Lower lobe of right lung (tissue), 2 donors: ENCODE data around the gene ROBO1. TPM values are rescaled to one million over a fixed set of nuclear protein-coding genes. Genes with fewer than 3 reads are reported as not detected.

Source experiments
- ATAC-seq, 2 donors: fragments of 200-7000 bp; cut with Tn5 transposase; one replicate each; pipeline ENCODE4 v1.9.1; 2020 to 2022; ENCODE audit warnings: mild to moderate bottlenecking in 2 of 2, moderate library complexity in 2 of 2
- DNase-seq: peaks from one replicate; pipeline ENCODE4 v3.0.0-alpha.2; 2020
- H3K27ac ChIP-seq: fragments of 200-600 bp; one replicate; pipeline ENCODE4 v1.8.0; 2022
- H3K27me3 ChIP-seq: fragments of 200-600 bp; one replicate; pipeline ENCODE4 v1.8.0; 2022; ENCODE audit warnings: low read depth
- H3K36me3 ChIP-seq: fragments of 200-600 bp; one replicate; pipeline ENCODE4 v1.8.0; 2022; ENCODE audit warnings: mild to moderate bottlenecking
- H3K4me1 ChIP-seq: fragments of 200-600 bp; one replicate; pipeline ENCODE4 v1.8.0; 2022
- H3K4me3 ChIP-seq: fragments of 200-600 bp; one replicate; pipeline ENCODE4 v1.8.0; 2022; ENCODE audit warnings: mild to moderate bottlenecking
- H3K9me3 ChIP-seq: fragments of 200-600 bp; one replicate; pipeline ENCODE4 v1.8.0; 2022
- intact Hi-C: fragments of 100-400 bp; cut with DNase I; formaldehyde crosslinking; loops from one replicate; pipeline ENCODE4 v1.11.0; 2022
- total RNA-seq: library from RNA; stranded (reverse); fragmentation: NEBNext Ultra II Directional; extraction: Animal tissue kit (Norgen Biotek cat#: 25700); gene quantifications from one replicate; pipeline ENCODE4 v1.2.1, GENCODE V29; 2021
- TF ChIP-seq, protein P1 (sequence below): fragments of 200-600 bp; IDR thresholded peaks from one replicate; pipeline ENCODE4 v1.8.0; 2022; ENCODE audit warnings: antibody characterized with exemption, mild to moderate bottlenecking
- donor health status: DM: no; HTN: yes; CAD: no; lungs with severe emphysema.

ROBO1 gene
- total RNA-seq, 1 donor from 2014 or later = 14.8 TPM

GRCh38 chr3:79032686-79033318 is 735.0 kb downstream of the ROBO1 start:
- intact Hi-C loops = loop anchor here (5.0 kb wide), 1 partner anchor 371 kb away; no protein-coding TSS in a partner anchor
- Histone ChIP-seq H3K27me3 (no peaks in the 10 kb centered on the region), H3K36me3 (no peaks in the 10 kb centered on the region), H3K4me1 (no peaks in the 10 kb centered on the region), H3K4me3 (no peak overlapping the region), H3K27ac (no peak overlapping the region), H3K9me3 (no peaks in the 10 kb centered on the region)
- peak in 1 of 2 donors; percentile 58 for ATAC-seq
- TF ChIP-seq, protein P1, sequence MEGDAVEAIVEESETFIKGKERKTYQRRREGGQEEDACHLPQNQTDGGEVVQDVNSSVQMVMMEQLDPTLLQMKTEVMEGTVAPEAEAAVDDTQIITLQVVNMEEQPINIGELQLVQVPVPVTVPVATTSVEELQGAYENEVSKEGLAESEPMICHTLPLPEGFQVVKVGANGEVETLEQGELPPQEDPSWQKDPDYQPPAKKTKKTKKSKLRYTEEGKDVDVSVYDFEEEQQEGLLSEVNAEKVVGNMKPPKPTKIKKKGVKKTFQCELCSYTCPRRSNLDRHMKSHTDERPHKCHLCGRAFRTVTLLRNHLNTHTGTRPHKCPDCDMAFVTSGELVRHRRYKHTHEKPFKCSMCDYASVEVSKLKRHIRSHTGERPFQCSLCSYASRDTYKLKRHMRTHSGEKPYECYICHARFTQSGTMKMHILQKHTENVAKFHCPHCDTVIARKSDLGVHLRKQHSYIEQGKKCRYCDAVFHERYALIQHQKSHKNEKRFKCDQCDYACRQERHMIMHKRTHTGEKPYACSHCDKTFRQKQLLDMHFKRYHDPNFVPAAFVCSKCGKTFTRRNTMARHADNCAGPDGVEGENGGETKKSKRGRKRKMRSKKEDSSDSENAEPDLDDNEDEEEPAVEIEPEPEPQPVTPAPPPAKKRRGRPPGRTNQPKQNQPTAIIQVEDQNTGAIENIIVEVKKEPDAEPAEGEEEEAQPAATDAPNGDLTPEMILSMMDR = peak; percentile 46
- DNase-seq = no peak

DNA sequence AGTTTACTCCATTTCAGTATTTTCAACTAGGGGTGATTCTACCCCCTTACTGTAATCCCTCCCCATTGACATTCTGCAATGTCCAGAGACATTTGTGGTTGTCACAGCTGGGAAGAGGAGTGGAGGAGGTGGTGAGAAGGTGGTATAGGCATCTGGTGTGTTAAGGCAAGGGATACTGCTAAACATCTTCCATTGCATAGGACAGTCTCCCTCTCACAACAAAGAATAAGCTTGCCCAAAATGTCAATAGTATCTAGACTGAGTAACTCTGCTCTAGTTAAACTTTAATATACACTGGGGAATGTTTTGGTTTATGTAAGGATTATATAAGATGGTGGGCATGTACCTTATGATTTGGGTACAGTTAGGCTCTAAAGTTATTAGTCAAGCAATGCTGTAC is 737.6 kb downstream of the ROBO1 start:
- Histone ChIP-seq H3K4me3 (no peak overlapping the region), H3K9me3 (no peaks in the 10 kb centered on the region), H3K36me3 (no peaks in the 10 kb centered on the region), H3K27ac (no peak overlapping the region), H3K4me1 (no peaks in the 10 kb centered on the region), H3K27me3 (no peaks in the 10 kb centered on the region)
- DNase-seq (no peak), ATAC-seq (no peak)
- TF ChIP-seq, protein P1 = no peak
- intact Hi-C loops = loop anchor here (5.0 kb wide), 1 partner anchor 368 kb away; no protein-coding TSS in a partner anchor

DNA sequence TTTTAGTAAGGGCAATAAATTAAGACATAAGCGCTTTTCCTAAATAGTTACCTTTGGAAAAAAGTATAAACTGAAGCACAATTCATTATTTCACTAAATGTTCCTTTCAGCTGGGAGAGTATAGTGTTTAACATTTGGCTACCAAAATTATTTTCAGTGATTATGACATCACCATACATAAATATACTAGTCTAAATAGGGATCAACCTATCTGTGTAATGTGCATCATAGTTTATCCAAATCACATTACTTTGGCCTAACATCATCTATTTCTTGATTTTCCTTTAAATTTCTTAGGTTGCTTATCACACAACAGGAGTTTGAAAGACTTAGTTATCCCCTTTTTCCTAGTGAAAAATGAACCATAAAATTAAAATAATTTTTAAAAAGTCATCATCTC is 738.9 kb downstream of the ROBO1 start:
- no peak for DNase-seq
- TF ChIP-seq, protein P1 = no peak
- intact Hi-C loops = no loop called here
- H3K4me3 ChIP-seq = no peak overlapping the region
- ATAC-seq = no peak
- H3K9me3 ChIP-seq = no peaks in the 10 kb centered on the region
- H3K27me3 ChIP-seq = no peaks in the 10 kb centered on the region
- no peak overlapping the region for H3K27ac ChIP-seq
- H3K36me3 ChIP-seq = no peaks in the 10 kb centered on the region
- H3K4me1 ChIP-seq = no peaks in the 10 kb centered on the region

DNA sequence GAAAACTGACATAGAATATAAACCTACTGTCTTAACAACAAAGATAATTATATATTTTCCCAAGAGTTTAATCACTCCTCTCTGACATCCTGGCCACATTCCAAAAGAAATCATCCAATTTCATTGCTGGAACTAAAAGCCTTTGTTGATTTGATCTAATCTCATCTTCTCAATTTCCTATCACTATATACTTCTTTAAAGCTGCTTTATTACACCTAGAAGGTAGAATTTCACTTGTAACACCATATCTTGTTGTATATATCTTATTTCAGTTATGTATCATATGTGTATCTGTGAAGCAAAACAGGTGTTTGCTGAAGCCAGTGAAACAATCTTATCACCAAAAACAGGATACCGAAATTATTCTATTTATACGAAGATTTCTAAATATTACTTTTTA is 740.2 kb downstream of the ROBO1 start:
- no peak for ATAC-seq
- H3K4me1 ChIP-seq = no peaks in the 10 kb centered on the region
- DNase-seq = no peak
- no peaks in the 10 kb centered on the region for H3K27me3 ChIP-seq
- no peak overlapping the region for H3K4me3 ChIP-seq
- H3K9me3 ChIP-seq = no peaks in the 10 kb centered on the region
- TF ChIP-seq, protein P1 = no peak
- intact Hi-C loops = no loop called here
- H3K36me3 ChIP-seq = no peaks in the 10 kb centered on the region
- no peak overlapping the region for H3K27ac ChIP-seq

GRCh38 chr3:79019924-79020173 is 747.9 kb downstream of the ROBO1 start:
- Histone ChIP-seq H3K36me3 (no peaks in the 10 kb centered on the region), H3K4me1 (no peaks in the 10 kb centered on the region), H3K9me3 (no peaks in the 10 kb centered on the region), H3K27ac (no peak overlapping the region), H3K27me3 (peaks cover 5% of the 10 kb centered on the region), H3K4me3 (no peak overlapping the region)
- intact Hi-C loops = no loop called here
- DNase-seq (no peak), ATAC-seq (no peak)
- TF ChIP-seq, protein P1 = no peak
